MV-4-11 (cell line): ENCODE measurements around the gene RPGRIP1L.

Experiments used
- DNase-seq: peaks from one replicate; lab custom pipeline; 2025; lab: John Stamatoyannopoulos, UW

The RPGRIP1L gene

GRCh38 chr16:53651357-53651756 is 52.3 kb downstream of the RPGRIP1L start:
- DNase-seq: no peak

DNA sequence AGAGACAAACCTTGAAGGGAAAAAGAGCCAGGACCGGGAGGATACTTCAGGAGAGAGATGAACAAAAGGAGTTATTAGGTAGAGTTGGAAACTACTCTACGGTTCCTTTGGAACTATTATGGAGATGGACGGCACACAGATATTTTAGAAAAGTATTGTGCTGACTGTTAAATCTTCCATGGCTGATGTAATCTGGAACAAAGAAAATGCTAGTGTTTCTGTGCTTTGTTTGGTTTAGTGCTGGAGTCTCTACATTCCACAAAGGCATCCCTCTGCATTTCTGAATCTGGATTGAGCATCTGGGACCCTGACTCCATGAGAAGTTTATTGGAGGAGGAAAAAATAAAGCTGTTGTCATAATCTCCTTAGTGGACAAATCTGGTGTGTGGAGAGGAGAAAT is 57.2 kb downstream of the RPGRIP1L start:
- DNase-seq: no peak

GRCh38 chr16:53643474-53643873 is 60.2 kb downstream of the RPGRIP1L start:
- no peak for DNase-seq

DNA sequence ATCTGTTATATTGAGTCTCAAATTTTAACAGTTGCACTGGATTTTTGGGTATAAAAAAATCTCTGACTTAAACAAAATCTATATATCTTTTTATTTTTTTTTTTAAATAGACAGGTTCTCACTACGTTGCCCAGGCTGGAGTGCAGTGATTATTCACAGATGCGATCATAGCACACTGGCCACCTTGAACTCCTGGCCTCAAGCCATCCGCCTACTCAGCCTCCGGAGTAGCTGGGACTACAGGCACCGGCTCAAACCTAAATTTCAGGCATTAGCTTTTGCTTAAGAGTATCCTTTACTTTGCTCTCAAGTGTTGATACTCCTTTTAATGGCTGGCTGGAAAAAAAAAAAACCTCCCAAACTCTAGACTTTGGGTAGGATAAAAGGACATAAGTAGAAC is 61.6 kb downstream of the RPGRIP1L start:
- DNase-seq: no peak

GRCh38 chr16:53636978-53637377 is 66.7 kb downstream of the RPGRIP1L start:
- no peak for DNase-seq

DNA sequence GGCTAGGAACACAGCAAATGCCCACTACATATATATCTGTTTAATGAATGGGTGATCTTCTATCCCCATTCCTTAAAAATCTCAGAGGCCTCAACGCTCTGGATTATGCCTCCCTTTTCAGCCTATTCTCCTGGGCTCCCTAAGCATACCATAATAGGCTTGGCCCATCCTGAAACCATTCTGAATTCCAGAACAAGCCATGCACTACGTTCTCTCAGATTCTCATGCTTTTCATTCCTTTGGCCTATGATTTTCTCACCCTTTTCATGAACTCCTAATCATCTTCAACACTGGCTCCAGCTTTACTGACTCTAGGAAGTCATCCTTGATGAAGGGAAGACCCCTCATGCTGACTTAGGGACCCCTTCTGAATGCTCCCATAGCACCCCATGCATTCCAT is 71.1 kb downstream of the RPGRIP1L start:
- DNase-seq: no peak

GRCh38 chr16:53631236-53632025 is 72.2 kb downstream of the RPGRIP1L start:
- no peak for DNase-seq

GRCh38 chr16:53629607-53630312 is 73.9 kb downstream of the RPGRIP1L start:
- DNase-seq: no peak

- no peak for DNase-seq
Observed at GRCh38 chr16:53629151-53629550, 74.5 kb downstream of the RPGRIP1L start.

DNA sequence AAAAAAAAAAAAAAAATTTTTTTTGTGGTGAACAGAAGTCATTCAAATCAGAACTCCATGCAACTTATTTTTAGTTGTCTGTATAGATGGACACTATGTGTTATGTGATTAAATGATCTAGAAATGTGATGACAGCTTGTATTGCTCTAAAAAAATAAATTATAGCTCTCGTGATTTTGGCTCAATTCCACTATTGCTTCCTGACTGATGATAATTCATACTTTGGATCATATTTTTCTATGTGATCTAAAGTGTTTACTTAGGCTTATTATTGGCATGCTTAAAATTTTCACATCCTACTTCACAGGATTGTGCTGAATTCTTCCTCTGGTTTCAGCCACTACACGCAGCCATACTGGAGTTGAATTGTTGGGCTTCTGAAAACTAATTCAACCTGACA is 76.8 kb downstream of the RPGRIP1L start:
- DNase-seq: no peak

DNA sequence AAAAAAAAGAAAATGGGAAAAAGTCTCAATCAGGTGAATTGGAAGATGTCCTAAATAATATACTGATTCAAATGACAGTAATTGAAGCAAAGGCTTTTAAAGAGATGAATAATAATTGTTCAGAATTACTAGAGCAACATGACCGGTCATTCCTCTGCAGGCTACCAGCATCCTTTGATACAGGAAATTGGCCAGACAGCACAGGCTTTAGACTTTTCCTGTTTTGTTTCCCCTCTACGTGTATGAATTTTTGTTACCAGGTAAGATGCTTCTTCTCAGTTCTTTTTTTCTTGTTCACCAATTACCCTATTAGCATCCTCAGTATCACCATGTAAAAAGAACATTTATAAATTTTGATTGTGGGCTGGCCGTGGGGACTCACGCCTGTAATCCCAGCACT is 77.5 kb downstream of the RPGRIP1L start:
- no peak for DNase-seq

DNA sequence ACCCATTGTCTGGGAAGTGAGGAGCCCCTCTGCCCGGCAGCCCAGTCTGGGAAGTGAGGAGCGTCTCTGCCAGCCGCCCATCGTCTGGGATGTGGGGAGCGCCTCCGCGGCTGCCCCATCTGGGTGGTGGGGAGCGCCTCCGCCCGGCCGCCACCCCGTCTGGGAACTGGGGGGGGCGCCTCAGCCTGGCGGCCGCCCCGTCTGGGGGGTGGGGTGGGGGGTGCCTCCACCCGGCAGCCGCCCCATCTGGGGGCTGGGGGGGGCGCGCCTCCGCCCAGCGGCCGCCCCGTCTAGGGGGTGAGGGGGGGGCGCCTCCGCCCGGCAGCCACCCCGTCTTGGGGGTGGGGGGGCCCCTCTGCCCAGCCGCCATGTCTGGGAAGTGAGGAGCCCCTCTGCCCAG is 78.4 kb downstream of the RPGRIP1L start:
- DNase-seq: no peak

DNA sequence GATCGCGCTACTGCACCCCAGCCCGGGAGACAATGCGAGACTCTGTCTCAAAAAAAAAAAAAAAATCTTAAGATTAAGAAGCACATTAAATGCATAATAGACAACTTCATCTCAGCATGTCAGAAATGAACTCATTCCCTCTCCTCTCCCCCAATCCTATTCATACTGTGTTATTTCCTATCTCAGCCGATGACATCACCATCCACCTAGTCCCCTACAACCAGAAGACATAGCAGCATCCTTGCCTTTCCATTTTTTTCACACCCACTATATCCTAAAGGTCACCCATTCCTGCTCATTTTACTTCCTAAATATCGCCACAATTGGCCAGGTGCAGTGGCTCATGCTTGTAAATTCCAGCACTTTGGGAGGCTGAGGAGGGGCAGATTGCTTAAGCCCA is 81.3 kb downstream of the RPGRIP1L start:
- DNase-seq: no peak

DNA sequence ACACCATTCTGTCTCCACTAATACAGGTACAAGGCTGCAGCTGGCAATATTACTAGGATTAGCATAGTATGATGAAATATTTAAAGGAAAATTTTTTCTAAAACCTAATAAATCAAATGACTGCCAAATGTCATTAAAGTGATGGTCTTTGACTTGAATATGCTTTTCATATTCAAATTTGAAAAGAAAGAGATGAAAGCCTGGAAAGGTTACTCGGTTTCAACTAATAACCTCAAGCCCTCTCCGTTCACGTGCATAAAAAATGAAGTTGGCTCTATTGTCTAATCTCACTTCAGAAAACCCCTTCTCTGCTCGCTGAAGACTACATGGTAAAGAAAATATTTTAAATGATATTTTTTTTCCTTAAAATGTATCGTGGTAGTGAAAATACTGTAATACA is 83.2 kb downstream of the RPGRIP1L start:
- no peak for DNase-seq

GRCh38 chr16:53619235-53619634 is 84.4 kb downstream of the RPGRIP1L start:
- DNase-seq: no peak

DNA sequence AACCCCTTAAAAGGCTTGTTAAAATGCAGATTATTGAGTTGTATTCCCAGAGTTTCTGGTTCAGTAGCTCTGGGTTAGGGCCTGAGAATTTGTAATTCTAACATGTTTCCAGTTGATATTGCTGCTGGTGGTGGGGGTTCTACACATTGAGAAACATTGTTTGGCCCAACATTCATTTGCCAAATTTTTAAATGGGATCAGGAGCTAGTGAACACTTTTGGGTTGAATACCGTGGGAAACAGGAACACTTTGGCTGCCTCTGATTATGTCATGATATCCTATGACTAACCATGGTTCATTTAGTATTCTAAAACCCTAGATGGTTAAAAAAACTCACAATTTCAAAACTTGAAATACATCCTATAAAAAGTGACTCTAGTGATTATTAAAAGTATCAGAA is 89.3 kb downstream of the RPGRIP1L start:
- DNase-seq: no peak

DNA sequence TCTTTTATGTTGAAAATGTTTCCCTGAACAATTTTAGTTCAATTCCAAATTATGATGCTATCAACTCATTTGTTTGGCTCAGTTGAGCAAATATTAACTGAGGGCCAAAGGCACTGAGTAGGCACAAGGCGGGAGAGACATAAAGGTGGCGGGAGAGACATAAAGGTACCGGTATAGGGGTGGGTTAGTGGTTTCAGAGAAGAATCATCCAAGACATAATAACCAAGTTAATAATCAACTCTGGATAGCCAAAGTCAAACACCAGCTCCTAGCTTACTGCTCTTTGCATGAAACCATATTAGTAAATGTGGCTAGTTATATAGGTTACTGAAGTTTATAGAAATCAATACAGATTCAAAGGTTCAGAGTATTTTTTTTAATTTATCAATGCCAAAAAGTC is 91.7 kb downstream of the RPGRIP1L start:
- no peak for DNase-seq

GRCh38 chr16:53611179-53611696 is 92.4 kb downstream of the RPGRIP1L start:
- no peak for DNase-seq

DNA sequence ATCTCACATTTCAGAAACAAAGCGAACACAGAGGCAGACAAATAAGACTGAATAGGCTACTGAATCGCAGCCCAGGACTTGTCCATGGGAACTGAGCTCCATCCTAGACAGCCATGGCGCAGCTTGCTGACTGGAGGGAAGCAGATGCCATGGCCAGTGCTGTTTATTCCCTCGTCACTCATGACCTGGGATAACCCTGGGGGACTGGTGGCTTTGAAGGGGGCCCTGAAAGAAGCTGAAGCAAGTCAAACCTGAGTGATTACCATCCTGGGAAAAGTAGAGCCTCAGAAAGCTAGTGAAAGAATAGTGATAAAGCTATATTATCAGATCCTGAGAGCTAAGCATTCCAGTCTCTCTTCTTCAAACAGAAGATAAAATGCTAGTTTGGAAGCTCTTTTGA is 94.1 kb downstream of the RPGRIP1L start:
- DNase-seq: no peak

DNA sequence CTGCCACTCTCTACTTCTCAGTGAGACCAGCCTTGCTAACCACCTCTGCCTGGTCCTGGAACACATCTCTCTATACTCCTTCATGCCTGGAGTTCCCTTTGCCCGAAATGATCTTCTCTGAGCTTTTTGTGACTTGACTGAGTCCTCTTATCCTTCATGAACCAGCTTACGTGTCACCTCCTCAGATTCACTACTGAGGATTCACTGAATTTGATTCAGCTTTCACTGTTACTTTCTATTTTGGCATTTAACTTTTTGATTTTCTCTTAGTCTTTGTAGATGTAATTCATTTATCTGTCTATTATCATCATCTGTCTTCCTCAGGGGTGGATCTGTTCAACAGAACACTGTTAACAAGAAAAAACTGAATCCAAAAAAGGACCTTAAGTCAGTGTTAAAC is 95.6 kb downstream of the RPGRIP1L start:
- DNase-seq: no peak

- DNase-seq: no peak
Observed at GRCh38 chr16:53605831-53606400, 97.7 kb downstream of the RPGRIP1L start.

DNA sequence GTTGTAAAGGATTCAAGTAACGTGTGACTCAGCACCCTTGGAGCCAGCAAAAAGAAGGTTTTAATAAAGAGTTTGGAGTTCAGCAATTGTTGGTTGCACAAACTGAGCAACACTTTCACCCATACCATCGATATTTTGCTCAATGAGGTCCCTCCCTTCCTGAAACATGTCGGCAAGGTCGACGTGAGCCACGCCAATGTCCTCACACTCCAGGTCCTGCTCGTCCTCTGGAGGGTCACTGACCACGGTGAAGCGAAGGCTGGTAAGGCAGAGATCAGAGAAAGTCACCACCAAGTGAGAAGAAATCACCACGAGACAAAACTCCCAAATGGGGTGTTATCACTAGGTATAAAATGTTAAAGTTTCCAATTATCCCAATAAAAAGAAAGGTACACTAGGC is 98.3 kb downstream of the RPGRIP1L start:
- DNase-seq: no peak

GRCh38 chr16:53601961-53602360 is 101.7 kb downstream of the RPGRIP1L start:
- DNase-seq: no peak
